ENCODE results near the gene SYTL1.

The SYTL1 gene

GRCh38 chr1:27349784-27350662, 8.2 kb downstream of the SYTL1 start:
- DNase-seq = peak; percentile 85

GRCh38 chr1:27350663-27351540, 9.1 kb downstream of the SYTL1 start:
- DNase-seq = peak; percentile 81

GRCh38 chr1:27351541-27352107, 9.8 kb downstream of the SYTL1 start:
- DNase-seq = no peak

GRCh38 chr1:27353166-27353565, 11.3 kb downstream of the SYTL1 start:
- DNase-seq = no peak

- DNase-seq = no peak
Measured at GRCh38 chr1:27353629-27354028, 11.8 kb downstream of the SYTL1 start.

- DNase-seq = no peak
Measured at GRCh38 chr1:27355683-27356082, 13.9 kb downstream of the SYTL1 start.

- no peak for DNase-seq
Measured at GRCh38 chr1:27356277-27356618, 14.4 kb downstream of the SYTL1 start.

GRCh38 chr1:27356619-27357280, 14.9 kb downstream of the SYTL1 start:
- DNase-seq = no peak

- peak; percentile 87 for DNase-seq
Measured at GRCh38 chr1:27357281-27358037, 15.6 kb downstream of the SYTL1 start.

- no peak for DNase-seq
Measured at GRCh38 chr1:27358038-27358927, 16.5 kb downstream of the SYTL1 start.

- DNase-seq = no peak
Measured at GRCh38 chr1:27358928-27359313, 17.1 kb downstream of the SYTL1 start.

- DNase-seq = no peak
Measured at GRCh38 chr1:27359822-27360158, 18.0 kb downstream of the SYTL1 start.

- DNase-seq = peak; percentile 78
Measured at GRCh38 chr1:27360159-27361043, 18.6 kb downstream of the SYTL1 start.

GRCh38 chr1:27361044-27361402, 19.2 kb downstream of the SYTL1 start:
- DNase-seq = no peak

- no peak for DNase-seq
Measured at GRCh38 chr1:27361553-27361952, 19.7 kb downstream of the SYTL1 start.

GRCh38 chr1:27363766-27364695, 22.2 kb downstream of the SYTL1 start:
- DNase-seq = no peak

- no peak for DNase-seq
Measured at GRCh38 chr1:27364696-27365371, 23.0 kb downstream of the SYTL1 start.

- peak; percentile 95 for DNase-seq
Measured at GRCh38 chr1:27365372-27366112, 23.7 kb downstream of the SYTL1 start.

Data from eye (tissue), 1 donor.